Peyer's patch (tissue), 4 donors: Measurements from ENCODE around the gene MMADHC.

Source experiments
- CTCF ChIP-seq, 6 experiments: fragments of 450-650 bp in 4 of 6; fragments of 200-600 bp in 2 of 6; sonication (generic) in 1 of 6; IDR thresholded peaks; one replicate each; pipeline ENCODE4 v1.5.1; 2017 to 2019; ENCODE audit warnings: antibody characterized with exemption in 6 of 6, mild to moderate bottlenecking in 3 of 6, moderate library complexity in 1 of 6
- POLR2A ChIP-seq, 2 donors: fragments of 450-650 bp; IDR thresholded peaks; one replicate each; pipeline ENCODE4 v1.5.1; 2017; ENCODE audit warnings: antibody characterized with exemption in 2 of 2, mild to moderate bottlenecking in 2 of 2, moderate library complexity in 2 of 2

- TF ChIP-seq CTCF (IDR thresholded peaks at IDR 0.05), result no peak
- TF ChIP-seq POLR2A (IDR thresholded peaks at IDR 0.05), result no peak
These were observed 7.3 kb downstream of the MMADHC start for GRCh38 chr2:149579972-149580882.
